D341Med (cell line): Measurements from ENCODE around the gene LRRC27.
"Not testable (repeated sequence)": the region's sequence is repeated elsewhere in the genome, so short reads cannot be mapped to it uniquely, and the experiment has no call there.

Experiments used
- DNase-seq: peaks from one replicate; pipeline ENCODE4 v3.0.0; 2012; ENCODE audit warnings: low spot score

The LRRC27 gene

DNA sequence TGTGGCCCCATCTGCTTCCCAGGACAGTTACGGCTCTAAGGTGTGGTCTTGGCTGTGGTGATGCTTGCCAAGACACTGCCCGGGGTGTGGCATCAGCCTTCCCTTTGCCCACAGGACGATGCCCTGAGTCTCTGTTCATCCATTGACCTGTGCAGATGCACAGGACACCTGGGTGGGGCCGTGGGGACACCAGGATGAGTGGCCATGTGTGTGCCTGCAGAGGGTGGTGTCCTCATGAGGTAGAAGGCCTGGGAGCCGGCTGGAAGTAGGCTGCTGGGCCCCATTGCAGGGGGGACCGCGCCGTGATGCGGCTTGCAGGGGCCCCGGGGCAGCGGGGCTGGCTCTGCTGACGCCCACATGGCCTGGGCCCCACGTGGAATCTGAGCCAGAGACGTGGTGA lies 42.6 kb downstream of the LRRC27 start:
- no peak for DNase-seq

DNA sequence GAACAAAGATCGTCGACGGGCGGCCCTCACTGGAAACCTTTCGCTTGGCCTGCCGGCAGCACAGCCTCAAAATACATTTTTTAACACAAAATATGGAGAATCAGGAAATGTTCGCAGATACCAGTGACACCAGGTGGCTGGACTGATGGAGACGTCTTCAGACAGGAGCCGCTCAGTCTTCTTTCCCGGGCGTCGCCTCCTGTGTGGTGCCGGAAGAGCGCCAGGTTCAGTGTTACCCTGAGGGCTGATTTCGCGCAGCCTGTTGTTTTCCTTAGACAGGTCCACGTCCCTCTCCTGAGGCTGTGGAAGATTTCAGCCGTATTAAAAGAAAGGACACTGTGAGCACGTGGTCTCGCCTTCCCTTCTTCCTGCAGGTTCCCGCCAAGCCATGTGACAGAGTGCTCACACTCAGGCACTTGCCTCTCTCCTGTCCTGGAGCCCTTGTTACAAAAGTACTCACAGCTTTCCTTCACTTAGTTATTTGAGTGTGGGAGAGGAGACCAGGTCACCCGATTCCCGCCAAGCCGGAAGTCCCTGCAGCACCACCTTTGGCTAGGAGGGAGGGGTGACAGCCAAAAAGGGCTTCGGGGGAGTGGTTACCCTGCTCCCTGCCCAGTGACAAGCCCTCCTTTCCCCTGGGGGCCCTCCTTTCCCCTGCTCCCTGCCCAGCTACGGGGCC lies 43.3 kb downstream of the LRRC27 start:
- DNase-seq: no peak

DNA sequence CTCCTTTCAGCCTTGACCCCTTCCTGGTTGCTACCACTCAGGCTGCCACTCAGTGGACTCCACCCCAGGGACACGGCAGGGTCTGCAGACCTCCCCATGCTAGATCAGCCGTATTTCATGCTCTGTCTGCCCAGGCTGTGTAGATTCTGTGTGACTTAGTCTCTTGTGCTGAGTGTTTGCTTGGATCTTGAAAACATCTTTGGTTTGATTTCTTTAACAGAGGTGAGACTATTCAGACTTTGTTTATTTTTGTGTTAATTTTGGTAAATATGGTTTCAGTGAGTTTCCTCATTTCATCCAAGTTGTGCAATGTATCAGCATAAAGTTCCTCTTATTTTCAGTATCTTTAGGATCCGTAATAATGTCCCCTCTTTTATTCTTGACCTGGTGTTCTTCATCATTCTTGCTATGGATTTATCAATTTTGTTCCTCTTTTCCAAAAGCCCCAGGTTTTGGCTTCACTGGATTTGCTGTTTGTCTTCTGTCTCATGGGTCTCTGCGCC lies 43.9 kb downstream of the LRRC27 start:
- DNase-seq: no peak

DNA sequence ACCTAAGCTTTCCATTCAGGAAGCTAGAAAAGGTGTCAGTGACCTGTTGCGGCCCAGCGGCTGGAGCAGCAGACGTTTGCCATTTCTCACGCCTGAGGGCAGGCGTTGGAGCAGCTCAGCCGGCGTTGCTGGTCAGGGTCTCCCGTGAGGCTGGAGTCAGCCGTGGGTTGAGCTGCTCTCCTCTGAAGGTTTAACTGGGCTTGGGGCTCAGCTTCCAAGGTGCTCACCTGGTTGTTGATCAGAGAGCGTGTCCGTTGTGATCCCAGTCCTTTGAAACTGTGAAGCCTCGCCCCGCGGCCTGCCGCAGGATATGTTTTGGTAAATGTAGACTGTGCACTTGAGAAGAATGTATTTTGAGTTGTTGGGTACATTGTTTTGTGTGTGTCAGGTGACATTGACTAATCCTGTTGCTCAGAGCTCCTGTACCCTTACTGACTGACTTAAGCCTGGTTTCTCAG lies 44.4 kb downstream of the LRRC27 start:
- no peak for DNase-seq

DNA sequence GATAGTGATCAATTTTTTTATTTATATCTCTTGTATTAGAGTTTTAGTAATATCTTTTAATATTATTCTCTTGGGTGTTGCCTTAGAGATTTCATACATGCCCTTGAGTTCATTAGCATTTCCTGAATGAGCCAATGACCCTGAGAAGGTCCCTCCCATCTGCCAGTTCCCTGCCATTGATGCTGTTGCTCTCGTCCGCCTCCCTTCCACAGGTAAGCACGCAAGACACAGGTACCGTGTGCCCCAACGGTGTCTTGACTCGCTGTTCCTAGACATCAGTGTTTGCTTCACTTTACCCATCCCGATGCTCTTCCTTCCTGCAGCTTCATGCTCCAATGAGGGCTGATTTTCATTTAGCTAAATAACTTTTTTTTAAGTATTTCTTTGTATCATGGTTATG lies 45.3 kb downstream of the LRRC27 start:
- no peak for DNase-seq

DNA sequence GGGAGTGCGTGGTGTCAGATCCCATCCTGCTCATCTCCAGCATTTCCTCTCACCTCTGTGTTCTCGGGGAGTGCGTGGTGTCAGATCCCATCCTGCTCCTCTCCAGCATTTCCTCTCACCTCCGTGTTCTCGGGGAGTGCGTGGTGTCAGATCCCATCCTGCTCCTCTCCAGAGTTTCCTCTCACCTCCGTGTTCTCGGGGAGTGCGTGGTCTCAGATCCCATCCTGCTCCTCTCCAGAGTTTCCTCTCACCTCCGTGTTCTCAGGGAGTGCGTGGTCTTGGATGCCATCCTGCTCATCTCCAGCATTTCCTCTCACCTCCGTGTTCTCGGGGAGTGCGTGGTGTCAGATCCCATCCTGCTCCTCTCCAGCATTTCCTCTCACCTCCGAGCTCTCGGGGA lies 47.0 kb downstream of the LRRC27 start:
- DNase-seq: not testable (repeated sequence)

DNA sequence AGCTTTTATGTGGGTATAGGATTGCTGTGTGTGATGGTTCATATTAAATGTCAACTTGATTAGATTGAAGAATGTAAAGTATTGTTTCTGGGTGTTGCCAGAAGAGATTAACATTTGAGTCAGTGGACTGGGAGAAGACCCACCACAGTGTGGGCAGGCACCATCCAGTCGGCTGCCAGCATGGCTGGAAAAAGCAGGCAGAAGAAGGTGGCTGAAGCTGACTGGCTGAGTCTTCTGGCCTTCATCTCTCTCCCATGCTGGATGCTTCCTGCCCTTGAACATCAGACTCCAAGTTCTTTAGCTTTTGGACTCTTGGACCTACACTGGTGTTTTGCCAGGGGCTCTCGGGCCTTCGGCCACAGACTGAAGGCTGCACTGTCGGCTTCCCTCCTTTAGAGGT lies 49.0 kb downstream of the LRRC27 start:
- DNase-seq: not testable (repeated sequence)

DNA sequence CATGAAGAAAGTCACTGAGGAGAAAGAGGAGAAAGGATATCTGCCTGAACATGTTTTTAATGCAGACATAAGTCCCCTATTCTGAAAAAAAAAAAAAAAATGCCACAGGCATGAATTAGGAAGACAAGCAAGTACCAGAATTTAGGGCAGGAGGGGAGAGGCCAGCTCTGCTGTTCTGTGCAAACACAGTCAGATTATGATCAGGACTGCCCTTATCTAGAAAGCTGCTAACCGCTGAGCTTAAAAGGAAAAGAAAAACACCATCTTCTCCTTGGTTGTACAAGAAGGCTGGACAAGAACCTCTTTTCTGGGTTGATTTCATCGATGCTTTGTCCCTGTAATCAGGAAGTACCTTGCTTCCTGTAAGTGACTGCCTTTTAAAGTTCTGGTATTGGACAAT lies 49.7 kb downstream of the LRRC27 start:
- no peak for DNase-seq

DNA sequence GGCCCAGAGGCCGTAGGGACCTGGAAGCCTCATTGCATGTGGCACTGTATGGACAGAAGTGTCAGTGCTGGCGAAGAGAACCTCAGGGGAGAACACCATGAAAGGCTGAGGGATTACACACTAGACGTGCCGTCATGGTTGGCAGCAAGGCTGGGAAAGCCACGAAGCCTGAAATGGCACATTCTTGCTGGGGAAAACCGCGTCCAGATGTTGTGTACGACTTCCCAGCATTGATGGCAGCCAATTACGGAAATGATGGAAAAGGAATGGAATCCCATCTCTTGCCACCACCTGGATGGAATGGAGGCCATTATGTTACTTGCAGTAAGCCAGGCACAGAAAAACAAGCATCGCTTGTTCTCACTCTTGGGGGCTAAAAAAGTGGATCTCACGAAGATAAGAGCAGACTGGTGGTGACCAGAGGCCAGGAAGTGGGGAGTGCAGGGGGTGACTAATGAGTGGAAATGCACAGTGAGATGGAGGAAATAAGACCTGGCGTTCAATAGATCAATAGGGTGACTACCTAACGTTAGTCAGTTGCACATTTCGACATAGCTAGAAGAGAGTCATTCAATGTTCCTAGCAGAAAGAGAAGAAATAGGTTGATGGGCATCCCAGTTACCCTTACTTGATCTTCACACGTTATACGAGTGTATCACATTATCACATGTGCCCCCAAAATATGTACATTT lies 50.4 kb downstream of the LRRC27 start:
- no peak for DNase-seq

DNA sequence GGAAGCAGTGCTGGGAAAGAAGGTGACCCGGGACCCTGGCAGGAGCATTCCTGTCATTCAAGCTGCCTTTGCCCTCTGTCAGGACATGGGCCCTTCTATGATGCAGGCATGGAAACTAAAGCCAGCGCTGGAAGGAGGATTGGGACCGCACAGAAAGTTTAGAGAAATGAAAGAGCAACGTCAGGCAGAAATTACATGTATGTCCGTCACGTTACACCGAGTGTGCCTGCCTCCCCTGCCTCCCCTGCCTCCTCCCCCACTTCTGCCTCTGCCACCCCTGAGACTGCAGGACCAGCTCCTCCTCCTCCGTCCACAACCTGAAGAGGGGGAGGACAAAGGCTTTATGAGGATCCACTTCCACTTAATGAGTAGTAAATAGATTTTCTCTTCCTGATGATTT lies 51.1 kb downstream of the LRRC27 start:
- no peak for DNase-seq

DNA sequence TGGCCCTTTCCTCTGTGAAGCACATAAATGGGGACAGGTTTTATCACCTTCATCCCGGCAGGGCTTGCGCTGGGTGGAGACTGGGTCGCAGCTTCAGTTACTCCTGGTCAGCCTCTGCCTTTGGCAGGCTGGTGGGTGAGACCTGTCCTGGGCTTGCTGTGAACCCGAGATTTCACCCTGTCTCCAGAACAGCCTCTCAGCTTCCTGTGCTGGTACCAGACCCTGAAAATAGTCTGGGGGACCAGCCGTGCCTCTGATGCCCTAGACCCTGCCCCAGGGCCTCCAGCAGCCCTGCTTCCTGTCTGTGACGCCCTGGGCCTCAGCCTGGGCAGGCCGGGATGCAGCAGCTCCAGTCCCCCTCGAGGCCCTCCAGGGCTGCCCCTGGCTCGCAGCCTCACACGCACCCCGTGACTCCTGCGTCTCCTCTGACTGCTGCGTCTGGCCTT lies 51.8 kb downstream of the LRRC27 start:
- no peak for DNase-seq

DNA sequence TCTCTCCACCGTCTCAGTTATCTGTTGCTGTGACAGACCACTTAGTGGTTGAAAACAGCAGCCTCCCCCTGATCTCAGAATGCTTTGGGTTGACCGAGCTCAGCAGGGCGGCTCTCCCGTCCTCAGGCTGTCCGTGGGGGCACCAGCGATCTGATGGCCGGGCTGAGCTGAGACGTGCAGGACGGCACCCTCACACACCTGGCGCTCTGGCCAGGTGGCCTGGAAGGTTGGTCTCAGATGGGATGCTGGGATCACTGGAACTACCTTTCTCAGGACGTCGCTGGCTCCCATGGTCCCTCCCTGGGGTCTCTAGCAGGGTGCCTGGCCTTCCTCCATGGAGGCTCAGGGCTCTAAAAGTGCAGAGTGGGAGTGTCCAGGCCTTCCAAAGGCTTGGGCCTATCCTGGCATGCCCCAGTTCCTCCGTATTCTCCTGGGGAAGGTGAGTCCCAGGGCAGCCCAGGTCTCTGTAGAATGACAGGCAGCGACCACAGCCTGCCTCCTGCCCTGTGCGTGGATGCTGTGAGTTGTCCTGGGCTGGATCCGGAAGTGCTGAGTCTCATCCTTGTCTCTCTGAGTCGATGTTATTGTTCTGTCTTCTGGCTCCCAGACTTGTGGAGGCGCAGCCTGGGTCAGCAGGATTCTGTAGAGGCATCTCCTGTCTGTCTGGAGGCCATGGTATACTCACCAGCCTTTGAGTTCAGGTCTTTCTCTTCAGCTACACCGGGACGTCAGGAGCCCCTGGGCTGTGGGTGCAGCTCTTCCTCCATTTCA lies 52.8 kb downstream of the LRRC27 start:
- DNase-seq: no peak

DNA sequence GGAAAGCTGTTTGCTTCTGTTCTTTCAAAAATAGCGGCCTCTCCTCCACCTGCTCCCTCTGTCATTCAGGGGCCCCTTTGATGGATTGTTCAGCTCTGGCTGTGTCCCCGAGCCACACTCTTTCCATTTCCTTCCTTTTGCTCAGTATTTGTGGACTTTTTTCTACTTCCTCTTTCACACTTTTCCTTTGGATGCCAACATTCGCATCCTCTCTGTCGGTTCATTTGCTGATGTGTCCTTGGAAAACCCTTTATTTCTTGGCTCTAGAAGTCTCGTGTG lies 53.3 kb downstream of the LRRC27 start:
- DNase-seq: no peak

DNA sequence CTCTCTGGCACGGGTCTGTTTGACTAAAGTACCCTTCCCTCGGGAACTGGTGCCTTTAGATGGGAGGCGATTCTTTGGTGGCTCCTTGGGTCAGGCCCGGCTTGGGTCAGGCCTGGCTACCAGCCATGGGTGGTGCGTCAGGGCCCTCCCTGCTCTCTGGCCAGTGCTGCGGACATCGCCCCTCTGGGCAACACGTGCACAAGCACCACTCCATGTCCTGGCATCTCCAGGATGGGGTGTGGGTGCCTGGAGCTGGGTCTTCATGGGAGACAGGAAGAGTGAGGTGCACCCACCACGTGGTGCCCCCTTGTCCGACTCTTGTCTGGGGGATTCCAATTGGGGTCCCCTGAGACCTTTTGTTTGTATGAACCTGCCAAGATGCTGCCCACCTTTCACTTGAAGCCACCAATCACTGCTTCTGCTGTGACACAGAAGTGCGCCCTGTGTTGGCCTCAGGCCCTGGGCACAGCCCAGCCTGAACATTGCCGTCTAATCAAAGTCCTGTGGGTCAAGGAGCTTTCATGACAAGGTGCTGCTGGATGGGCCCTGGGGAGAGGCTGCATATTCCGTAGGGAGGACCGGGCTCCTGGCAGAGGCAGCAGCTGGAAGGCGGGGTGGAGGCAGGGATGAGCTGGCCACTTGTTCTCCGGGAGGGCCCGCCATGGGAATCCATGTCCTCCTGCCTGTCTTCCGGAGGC lies 53.9 kb downstream of the LRRC27 start:
- DNase-seq: no peak

DNA sequence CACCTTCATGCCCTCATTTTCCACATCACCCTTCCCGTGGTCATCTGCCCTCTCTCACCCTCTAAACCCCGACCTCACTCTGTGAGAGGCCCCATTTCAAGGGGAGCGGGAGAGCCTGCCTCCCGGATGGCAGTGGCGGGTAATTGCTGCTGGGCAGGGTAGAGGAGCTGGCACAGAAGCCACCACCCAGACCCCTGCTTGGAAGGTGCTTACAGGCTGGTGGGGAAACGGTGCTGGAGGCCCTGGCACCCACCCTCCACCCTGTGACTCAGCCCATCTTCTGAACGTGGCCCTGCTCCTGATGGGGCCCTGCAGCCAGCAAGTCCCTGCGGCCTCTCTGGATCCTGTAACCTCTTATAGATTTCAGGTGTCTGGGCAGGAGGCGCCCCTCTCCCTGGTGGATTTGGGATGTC lies 54.4 kb downstream of the LRRC27 start:
- DNase-seq: no peak

DNA sequence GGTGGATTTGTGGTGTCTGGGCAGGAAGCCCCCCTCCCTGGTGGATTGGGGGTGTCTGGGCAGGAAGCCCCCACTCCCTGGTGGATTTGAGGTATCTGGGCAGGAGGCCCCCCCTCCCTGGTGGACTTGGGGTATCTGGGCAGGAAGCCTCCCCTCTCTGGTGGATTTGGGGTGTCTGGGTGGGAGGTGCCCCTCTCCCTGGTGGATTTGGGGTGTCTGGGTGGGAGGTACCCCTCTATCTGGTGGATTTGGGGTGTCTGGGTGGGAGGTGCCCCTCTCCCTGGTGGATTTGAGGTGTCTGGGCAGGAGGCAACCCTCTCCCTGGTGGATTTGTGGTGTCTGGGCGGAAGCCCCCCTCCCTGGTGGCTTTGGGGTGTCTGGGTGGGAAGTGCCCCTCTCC lies 54.9 kb downstream of the LRRC27 start:
- DNase-seq: not testable (repeated sequence)

DNA sequence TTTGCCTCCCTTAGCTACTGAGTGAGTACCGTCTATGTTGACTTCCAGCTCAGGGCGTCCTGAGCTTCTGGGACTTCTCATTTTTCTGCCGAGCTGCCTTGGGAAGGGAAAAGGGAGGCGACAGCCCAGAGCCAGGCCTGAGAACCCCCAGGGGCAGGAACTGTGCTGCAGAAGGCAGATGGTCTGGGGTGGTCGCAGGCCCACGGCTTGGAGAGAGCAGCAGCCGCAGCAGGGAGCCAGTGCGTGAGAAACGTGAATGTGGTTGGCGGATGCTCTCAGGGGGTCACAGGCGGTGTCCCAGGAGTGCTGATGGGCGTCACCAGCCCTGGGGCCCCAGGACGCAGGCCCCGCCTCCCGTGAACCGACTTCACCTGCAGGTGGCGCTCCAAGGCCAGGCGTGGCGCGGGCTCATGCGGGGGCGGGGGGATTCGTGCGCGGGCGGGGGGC lies 55.8 kb downstream of the LRRC27 start:
- DNase-seq: peak; percentile 90

DNA sequence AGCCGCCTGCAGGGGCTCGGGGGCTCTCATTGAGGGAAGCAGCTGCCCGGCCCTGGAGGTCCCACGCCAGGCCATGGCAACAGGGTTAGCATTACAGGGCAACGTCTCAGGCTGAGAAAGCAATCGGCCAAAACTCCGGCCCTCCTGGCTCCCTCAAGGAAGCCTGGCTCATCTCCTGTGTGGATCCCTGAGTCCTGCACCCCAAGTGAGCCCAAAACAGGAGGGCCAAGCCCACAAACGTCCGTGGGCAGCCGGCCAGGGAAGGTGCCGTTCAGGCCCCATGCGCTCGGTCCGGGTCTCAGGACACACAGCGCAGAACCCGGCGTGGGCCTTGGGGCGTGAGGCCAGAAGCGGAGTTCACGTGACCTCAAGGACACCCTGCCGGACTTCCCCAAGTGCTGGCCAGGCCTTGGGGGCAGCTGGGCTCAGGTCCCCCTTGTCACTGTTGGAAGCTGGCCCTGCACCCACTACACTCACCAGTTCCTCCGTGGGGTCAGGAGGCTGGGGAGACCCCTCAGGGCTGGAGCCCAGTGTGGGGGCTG lies 57.0 kb downstream of the LRRC27 start:
- DNase-seq: no peak

DNA sequence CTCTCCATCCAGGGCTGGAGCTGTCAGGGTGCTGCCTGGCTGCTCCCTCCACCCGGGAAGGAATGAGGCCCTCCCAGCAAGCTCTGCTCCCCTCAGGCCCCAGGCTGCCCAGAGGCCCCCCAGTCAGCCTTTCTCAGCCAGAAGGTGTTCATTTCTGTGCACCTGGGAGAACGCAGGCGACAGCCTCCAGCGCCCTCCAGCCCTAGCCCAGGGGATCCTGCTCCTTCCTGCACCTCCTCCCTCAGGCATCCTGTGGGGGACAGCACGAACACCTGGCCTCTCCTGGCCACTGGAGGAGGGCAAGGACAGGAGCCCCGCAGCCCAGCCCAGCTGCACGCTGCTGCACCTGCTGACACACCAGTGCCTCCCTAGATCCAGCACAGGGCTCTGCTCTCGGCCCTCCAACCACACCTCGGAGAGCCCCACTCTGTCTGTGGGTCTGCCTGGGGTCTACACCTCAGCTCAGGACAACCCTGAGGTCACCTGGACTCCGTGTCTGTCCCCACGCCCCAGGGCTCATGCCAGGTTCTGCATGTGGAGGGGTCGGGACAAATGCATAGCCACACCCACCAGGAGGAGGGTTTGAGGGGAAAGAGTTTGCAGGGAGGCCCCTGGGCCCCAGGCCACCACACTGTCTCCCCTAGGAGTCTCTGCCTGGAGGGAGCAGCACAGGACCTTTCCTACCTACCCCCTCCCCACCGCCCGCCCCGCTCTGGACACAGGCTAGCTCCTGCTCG lies 57.6 kb downstream of the LRRC27 start:
- DNase-seq: no peak

DNA sequence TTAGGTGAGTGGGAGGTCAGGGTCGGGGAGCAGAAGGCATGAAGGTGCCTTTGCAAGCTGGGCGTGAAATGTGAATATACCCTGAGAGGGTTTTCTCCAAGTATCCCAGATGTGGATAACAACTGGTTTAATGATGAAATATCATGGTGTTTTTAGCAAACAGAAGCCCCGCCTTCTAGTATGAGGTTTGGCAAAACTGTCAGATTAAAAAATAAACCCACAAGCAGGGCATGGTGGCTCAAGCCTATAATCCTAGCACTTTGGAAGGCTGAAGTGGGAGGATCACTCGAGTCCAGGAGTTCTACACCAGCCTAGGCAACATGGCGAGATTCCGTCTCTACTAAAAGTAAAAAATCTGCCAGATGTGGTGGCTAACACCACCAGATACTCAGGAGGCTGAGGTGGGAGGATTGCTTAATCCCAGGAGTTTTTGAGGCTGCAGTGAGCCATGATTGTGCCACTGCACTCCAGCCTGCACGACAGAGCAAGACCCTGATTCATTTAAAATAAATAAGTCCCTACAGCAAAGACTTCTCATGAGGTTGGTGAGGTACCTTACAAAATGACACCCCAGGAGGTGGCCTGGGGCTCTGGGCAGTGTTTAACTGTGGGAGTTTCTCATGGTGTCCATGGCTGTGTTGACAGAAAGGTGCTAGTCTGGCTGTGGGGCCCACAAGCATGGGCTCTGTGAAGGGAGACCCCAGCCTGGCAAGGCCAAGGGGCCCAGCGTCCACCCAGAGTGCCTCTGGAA lies 58.4 kb downstream of the LRRC27 start:
- DNase-seq: no peak
